HepG2 (cell line): ENCODE results near the gene PARD3. TPM values are rescaled to one million over a fixed set of nuclear protein-coding genes. Genes with fewer than 3 reads are reported as not detected.

Experiments used
- ATF2 ChIP-seq: sonication (generic); formaldehyde crosslinking; IDR thresholded peaks from 2 replicates; pipeline ENCODE4 v1.4.0; 2020; ENCODE audit warnings: missing genetic modification reagents
- EHMT2 ChIP-seq: fragments of 200-600 bp; sonication (generic); IDR thresholded peaks from 2 replicates; pipeline ENCODE4 v1.7.0; 2017; ENCODE audit warnings: antibody characterized with exemption, low read depth, low read length, borderline replicate concordance
- ELF1 ChIP-seq: sonication (generic); formaldehyde crosslinking; IDR thresholded peaks from 2 replicates; pipeline ENCODE4 v1.4.0; 2020; ENCODE audit warnings: missing genetic modification reagents
- GABPA ChIP-seq, 2 experiments: IDR thresholded peaks; 2 replicates each; pipeline ENCODE4 v1.6.1; 2011 to 2016; ENCODE audit warnings: low read depth in 2 of 2, low read length in 1 of 2, missing biosample characterization in 1 of 2, missing genetic modification characterization in 1 of 2
- HDAC2 ChIP-seq: sonication (generic); formaldehyde crosslinking; IDR thresholded peaks from 2 replicates; pipeline ENCODE4 v1.4.0; 2020; ENCODE audit warnings: missing genetic modification reagents
- HNF4G ChIP-seq, 2 experiments: sonication (generic) in 1 of 2; formaldehyde crosslinking in 1 of 2; IDR thresholded peaks; 2 replicates each; pipeline versions ENCODE4 v1.4.0 to v1.6.1; 2011 to 2020; ENCODE audit warnings: borderline replicate concordance in 2 of 2, low read depth in 2 of 2, mild to moderate bottlenecking in 2 of 2, low read length in 1 of 2, missing genetic modification reagents in 1 of 2, moderate library complexity in 1 of 2
- HOXA3 ChIP-seq: sonication (generic); formaldehyde crosslinking; IDR thresholded peaks from 2 replicates; pipeline ENCODE4 v1.5.0; 2020; ENCODE audit warnings: missing genetic modification reagents
- ISL2 ChIP-seq: sonication (generic); formaldehyde crosslinking; IDR thresholded peaks from 2 replicates; pipeline ENCODE4 v1.5.0; 2020; ENCODE audit warnings: missing genetic modification reagents
- NR2F2 ChIP-seq: IDR thresholded peaks from 2 replicates; pipeline ENCODE4 v1.6.1; 2012; ENCODE audit warnings: low read depth, inconsistent platforms, borderline replicate concordance
- PHF5A ChIP-seq: IDR thresholded peaks from one replicate; pipeline ENCODE4 v1.6.1; 2018; ENCODE audit warnings: low read depth, missing genetic modification reagents; ENCODE audit not compliant: unreplicated experiment
- SOX13 ChIP-seq, 3 experiments: fragments of 450-650 bp in 1 of 3; sonication (generic) in 1 of 3; formaldehyde crosslinking in 1 of 3; IDR thresholded peaks in 2 of 3; conservative IDR thresholded peaks in 1 of 3; 2 replicates each; pipeline versions ENCODE4 v1.5.0 to v1.6.1; 2016 to 2020; ENCODE audit warnings: antibody characterized with exemption in 1 of 3, mild to moderate bottlenecking in 1 of 3, missing compliant biosample characterization in 1 of 3, missing genetic modification reagents in 1 of 3, moderate library complexity in 1 of 3
- SOX6 ChIP-seq, 2 experiments: fragments of 450-650 bp in 1 of 2; sonication (generic) in 1 of 2; formaldehyde crosslinking in 1 of 2; IDR thresholded peaks; 2 replicates each; pipeline versions ENCODE4 v1.4.0 to v1.6.1; 2017 to 2020; ENCODE audit warnings: antibody characterized with exemption in 1 of 2, mild to moderate bottlenecking in 1 of 2, missing genetic modification reagents in 1 of 2
- TARDBP ChIP-seq: sonication (generic); formaldehyde crosslinking; IDR thresholded peaks from 2 replicates; pipeline ENCODE4 v1.8.0; 2022; ENCODE audit warnings: mild to moderate bottlenecking, missing genetic modification reagents
- TCF7 ChIP-seq: sonication (generic); IDR thresholded peaks from 2 replicates; pipeline ENCODE4 v1.6.1; 2016; ENCODE audit warnings: antibody characterized with exemption, low read depth
- ZNF563 ChIP-seq: sonication (generic); formaldehyde crosslinking; IDR thresholded peaks from 2 replicates; pipeline ENCODE4 v1.8.0; 2022; ENCODE audit warnings: mild to moderate bottlenecking, moderate library complexity, missing genetic modification reagents
- polyA plus RNA-seq, 8 experiments: library from polyadenylated mRNA; depleted of rRNA in 3 of 8; stranded (reverse) in 7 of 8; unstranded in 1 of 8; fragments of >200 nt; fragmentation: Illumina TruSeq in 4 of 8; extraction: Trizol in 4 of 8; gene quantifications; 2 replicates each; pipeline versions ENCODE4 v1.2.1 to v1.2.3, GENCODE V29; 2011 to 2016; ENCODE audit warnings: low read depth in 4 of 8, missing spikeins in 1 of 8, mixed read lengths in 1 of 8; ENCODE audit not compliant: insufficient read depth in 1 of 8
- total RNA-seq, 5 experiments: library from RNA; depleted of rRNA; stranded (reverse); fragments of >200 nt; fragmentation: Illumina TruSeq; extraction: Trizol; gene quantifications; 2 replicates each; pipeline ENCODE4 v1.2.3, GENCODE V29; 2016; ENCODE audit warnings: low read depth in 1 of 5
- TF ChIP-seq, protein P1 (sequence below): fragments of 450-650 bp; IDR thresholded peaks from 2 replicates; pipeline ENCODE4 v1.6.1; 2017; ENCODE audit warnings: mild to moderate bottlenecking
- TF ChIP-seq, protein P2 (sequence below): IDR thresholded peaks from 2 replicates; pipeline ENCODE4 v1.6.1; 2016; ENCODE audit warnings: low read depth

PARD3 gene
- total and polyA plus RNA-seq, 2 of the 13 experiments (the other 11 are each of a cell fraction or from before 2014, with no cell fraction given), result 40.9 to 60.0 TPM

- 0 out of 2 replicates have a peak, but pooled peaks have one; percentile 43 for TF ChIP-seq SOX13 (IDR thresholded peaks at IDR 0.05)
- peak in 1 of 2 experiments; percentile 82; a peak in 2 of 4 replicates for TF ChIP-seq SOX13 (CRISPR knock-in tag; conservative IDR thresholded peaks at IDR 0.05 in 1 of 2, IDR thresholded peaks at IDR 0.05 in 1 of 2)
- TF ChIP-seq SOX6 (IDR thresholded peaks at IDR 0.05), result no peak
- TF ChIP-seq SOX6 (CRISPR knock-in tag; IDR thresholded peaks at IDR 0.05), result peak; percentile 87
- TF ChIP-seq TARDBP (CRISPR knock-in tag), result 0 out of 2 replicates have a peak, but pooled peaks have one; percentile 28
- peak; percentile 73 for TF ChIP-seq HDAC2 (CRISPR knock-in tag)
- peak; percentile 50; the same call in 1 of the 2 replicates for TF ChIP-seq ZNF563 (CRISPR knock-in tag)
- TF ChIP-seq ISL2 (CRISPR knock-in tag), result peak; percentile 64; the same call in 1 of the 2 replicates
- TF ChIP-seq, protein P1, sequence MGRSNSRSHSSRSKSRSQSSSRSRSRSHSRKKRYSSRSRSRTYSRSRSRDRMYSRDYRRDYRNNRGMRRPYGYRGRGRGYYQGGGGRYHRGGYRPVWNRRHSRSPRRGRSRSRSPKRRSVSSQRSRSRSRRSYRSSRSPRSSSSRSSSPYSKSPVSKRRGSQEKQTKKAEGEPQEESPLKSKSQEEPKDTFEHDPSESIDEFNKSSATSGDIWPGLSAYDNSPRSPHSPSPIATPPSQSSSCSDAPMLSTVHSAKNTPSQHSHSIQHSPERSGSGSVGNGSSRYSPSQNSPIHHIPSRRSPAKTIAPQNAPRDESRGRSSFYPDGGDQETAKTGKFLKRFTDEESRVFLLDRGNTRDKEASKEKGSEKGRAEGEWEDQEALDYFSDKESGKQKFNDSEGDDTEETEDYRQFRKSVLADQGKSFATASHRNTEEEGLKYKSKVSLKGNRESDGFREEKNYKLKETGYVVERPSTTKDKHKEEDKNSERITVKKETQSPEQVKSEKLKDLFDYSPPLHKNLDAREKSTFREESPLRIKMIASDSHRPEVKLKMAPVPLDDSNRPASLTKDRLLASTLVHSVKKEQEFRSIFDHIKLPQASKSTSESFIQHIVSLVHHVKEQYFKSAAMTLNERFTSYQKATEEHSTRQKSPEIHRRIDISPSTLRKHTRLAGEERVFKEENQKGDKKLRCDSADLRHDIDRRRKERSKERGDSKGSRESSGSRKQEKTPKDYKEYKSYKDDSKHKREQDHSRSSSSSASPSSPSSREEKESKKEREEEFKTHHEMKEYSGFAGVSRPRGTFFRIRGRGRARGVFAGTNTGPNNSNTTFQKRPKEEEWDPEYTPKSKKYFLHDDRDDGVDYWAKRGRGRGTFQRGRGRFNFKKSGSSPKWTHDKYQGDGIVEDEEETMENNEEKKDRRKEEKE, result no peak
- TF ChIP-seq HNF4G (IDR thresholded peaks at IDR 0.05; ENCODE audit: borderline replicate concordance, low read depth, low read length), result peak; percentile 62
- peak; percentile 50; the same call in 1 of the 2 replicates for TF ChIP-seq HNF4G (CRISPR knock-in tag; IDR thresholded peaks at IDR 0.05; ENCODE audit: borderline replicate concordance, low read depth)
- TF ChIP-seq GABPA (IDR thresholded peaks at IDR 0.05; ENCODE audit: low read depth, low read length), result no peak
- peak; percentile 36; the same call in 1 of the 2 replicates for TF ChIP-seq GABPA (CRISPR knock-in tag; IDR thresholded peaks at IDR 0.05; ENCODE audit: low read depth)
- peak; percentile 73 for TF ChIP-seq TCF7
- TF ChIP-seq, protein P2, sequence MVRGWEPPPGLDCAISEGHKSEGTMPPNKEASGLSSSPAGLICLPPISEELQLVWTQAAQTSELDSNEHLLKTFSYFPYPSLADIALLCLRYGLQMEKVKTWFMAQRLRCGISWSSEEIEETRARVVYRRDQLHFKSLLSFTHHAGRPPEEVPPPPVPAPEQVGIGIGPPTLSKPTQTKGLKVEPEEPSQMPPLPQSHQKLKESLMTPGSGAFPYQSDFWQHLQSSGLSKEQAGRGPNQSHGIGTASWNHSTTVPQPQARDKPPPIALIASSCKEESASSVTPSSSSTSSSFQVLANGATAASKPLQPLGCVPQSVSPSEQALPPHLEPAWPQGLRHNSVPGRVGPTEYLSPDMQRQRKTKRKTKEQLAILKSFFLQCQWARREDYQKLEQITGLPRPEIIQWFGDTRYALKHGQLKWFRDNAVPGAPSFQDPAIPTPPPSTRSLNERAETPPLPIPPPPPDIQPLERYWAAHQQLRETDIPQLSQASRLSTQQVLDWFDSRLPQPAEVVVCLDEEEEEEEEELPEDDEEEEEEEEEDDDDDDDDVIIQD (CRISPR knock-in tag), result peak; percentile 98
- TF ChIP-seq EHMT2, result no peak; the same call in 1 of the 2 replicates
- peak; percentile 73 for TF ChIP-seq ELF1
- TF ChIP-seq NR2F2, result peak; percentile 63
- peak; percentile 41; the same call in 1 of the 2 replicates for TF ChIP-seq HOXA3 (CRISPR knock-in tag)
- no peak for TF ChIP-seq PHF5A (CRISPR knock-in tag)
- peak; percentile 52; the same call in 1 of the 2 replicates for TF ChIP-seq ATF2 (CRISPR knock-in tag)
Measured at GRCh38 chr10:34530778-34531177, 284.3 kb downstream of the PARD3 start (continued).
